BLaER1 (cell line): ENCODE results near the gene ZMYM4.
"Not testable (repeated sequence)": the region's sequence is repeated elsewhere in the genome, so short reads cannot be mapped to it uniquely, and the experiment has no call there.

ENCODE experiments used
- H3K27ac ChIP-seq: shearing (Covaris generic); formaldehyde crosslinking; 2 replicates; pipeline ENCODE4 v1.8.1; 2022
- H3K27me3 ChIP-seq: shearing (Covaris generic); formaldehyde crosslinking; 2 replicates; pipeline ENCODE4 v1.8.1; 2022
- H3K36me3 ChIP-seq: shearing (Covaris generic); formaldehyde crosslinking; 2 replicates; pipeline ENCODE4 v1.8.1; 2022
- H3K4me1 ChIP-seq: shearing (Covaris generic); formaldehyde crosslinking; 2 replicates; pipeline ENCODE4 v1.8.1; 2022
- H3K4me2 ChIP-seq: shearing (Covaris generic); formaldehyde crosslinking; 2 replicates; pipeline ENCODE4 v1.8.1; 2022
- H3K4me3 ChIP-seq: shearing (Covaris generic); formaldehyde crosslinking; 2 replicates; pipeline ENCODE4 v1.8.1; 2022
- H3K9ac ChIP-seq: shearing (Covaris generic); formaldehyde crosslinking; 2 replicates; pipeline ENCODE4 v1.8.1; 2022
- H3K9me3 ChIP-seq: shearing (Covaris generic); formaldehyde crosslinking; 2 replicates; pipeline ENCODE4 v1.8.1; 2022
- H4K20me1 ChIP-seq: shearing (Covaris generic); formaldehyde crosslinking; 2 replicates; pipeline ENCODE4 v1.8.1; 2022
- Cebpa-rat ChIP-seq: shearing (Covaris generic); IDR thresholded peaks from 2 replicates; pipeline ENCODE4 v1.8.1; 2022

The ZMYM4 gene

GRCh38 chr1:35359995-35360394 lies 91.5 kb downstream of the ZMYM4 start:
- no peak for TF ChIP-seq Cebpa-rat
- Histone ChIP-seq H3K9me3 (no peaks in the 10 kb centered on the region), H3K4me3 (no peak overlapping the region), H3K27ac (no peak overlapping the region), H3K9ac (no peak overlapping the region), H3K36me3 (peaks cover 58% of the 10 kb centered on the region), H3K4me2 (no peak overlapping the region), H4K20me1 (peaks cover 34% of the 10 kb centered on the region), H3K27me3 (no peaks in the 10 kb centered on the region), H3K4me1 (0 out of 2 replicates have a peak, but pooled peaks cover 11% of the 10 kb centered on the region)

GRCh38 chr1:35361638-35362037 lies 93.1 kb downstream of the ZMYM4 start:
- Histone ChIP-seq H3K4me1 (0 out of 2 replicates have a peak, but pooled peaks cover 11% of the 10 kb centered on the region), H3K4me3 (no peak overlapping the region), H3K27ac (no peak overlapping the region), H3K4me2 (no peak overlapping the region), H4K20me1 (peaks cover 29% of the 10 kb centered on the region), H3K27me3 (no peaks in the 10 kb centered on the region), H3K9me3 (no peaks in the 10 kb centered on the region), H3K36me3 (peaks cover 53% of the 10 kb centered on the region), H3K9ac (no peak overlapping the region)
- no peak for TF ChIP-seq Cebpa-rat

GRCh38 chr1:35364741-35365140 lies 96.2 kb downstream of the ZMYM4 start:
- Histone ChIP-seq H3K27me3 (no peaks in the 10 kb centered on the region), H4K20me1 (peaks cover 8% of the 10 kb centered on the region; the same call in 1 of the 2 replicates), H3K36me3 (peaks cover 50% of the 10 kb centered on the region), H3K9me3 (no peaks in the 10 kb centered on the region), H3K4me1 (peaks cover 12% of the 10 kb centered on the region), H3K27ac (no peak overlapping the region), H3K9ac (no peak overlapping the region), H3K4me2 (no peak overlapping the region), H3K4me3 (no peak overlapping the region)
- no peak for TF ChIP-seq Cebpa-rat

- H3K36me3 ChIP-seq: peaks cover 29% of the 10 kb centered on the region
- H3K4me2 ChIP-seq: no peak overlapping the region
- H3K27me3 ChIP-seq: no peaks in the 10 kb centered on the region
- no peak overlapping the region for H3K9ac ChIP-seq
- H3K9me3 ChIP-seq: no peaks in the 10 kb centered on the region
- peaks cover 23% of the 10 kb centered on the region for H3K4me1 ChIP-seq
- H3K27ac ChIP-seq: no peak overlapping the region
- no peaks in the 10 kb centered on the region for H4K20me1 ChIP-seq
- H3K4me3 ChIP-seq: no peak overlapping the region
- no peak for TF ChIP-seq Cebpa-rat
Measured at GRCh38 chr1:35367914-35368313, 99.4 kb downstream of the ZMYM4 start.

- H4K20me1 ChIP-seq: no peaks in the 10 kb centered on the region
- peaks cover 12% of the 10 kb centered on the region for H3K4me1 ChIP-seq
- H3K27me3 ChIP-seq: no peaks in the 10 kb centered on the region
- TF ChIP-seq Cebpa-rat: no peak
- peak overlapping the region; percentile 73 for H3K27ac ChIP-seq
- H3K9me3 ChIP-seq: no peaks in the 10 kb centered on the region
- H3K4me2 ChIP-seq: peak overlapping the region; percentile 49
- H3K4me3 ChIP-seq: no peak overlapping the region
- peaks cover 28% of the 10 kb centered on the region for H3K36me3 ChIP-seq
- no peak overlapping the region for H3K9ac ChIP-seq
Measured at GRCh38 chr1:35369922-35370671, 101.6 kb downstream of the ZMYM4 start.

GRCh38 chr1:35371506-35371905 lies 103.0 kb downstream of the ZMYM4 start:
- Histone ChIP-seq H4K20me1 (no peaks in the 10 kb centered on the region), H3K9ac (no peak overlapping the region), H3K36me3 (peaks cover 37% of the 10 kb centered on the region), H3K9me3 (no peaks in the 10 kb centered on the region), H3K27ac (no peak overlapping the region), H3K4me2 (no peak overlapping the region), H3K4me3 (no peak overlapping the region), H3K4me1 (peaks cover 12% of the 10 kb centered on the region), H3K27me3 (no peaks in the 10 kb centered on the region)
- no peak for TF ChIP-seq Cebpa-rat

GRCh38 chr1:35377555-35377954 lies 109.0 kb downstream of the ZMYM4 start:
- H4K20me1 ChIP-seq: no peaks in the 10 kb centered on the region

GRCh38 chr1:35379317-35380000 lies 111.0 kb downstream of the ZMYM4 start:
- Histone ChIP-seq H3K27me3 (no peaks in the 10 kb centered on the region), H3K4me3 (no peak overlapping the region), H3K4me1 (no peaks in the 10 kb centered on the region), H3K27ac (no peak overlapping the region), H3K9ac (no peak overlapping the region), H3K9me3 (no peaks in the 10 kb centered on the region), H3K4me2 (no peak overlapping the region), H3K36me3 (peaks cover 36% of the 10 kb centered on the region; the same call in 1 of the 2 replicates), H4K20me1 (no peaks in the 10 kb centered on the region)
- TF ChIP-seq Cebpa-rat: no peak

More at GRCh38 chr1:35377555-35377954, 109.0 kb downstream of the ZMYM4 start:
- TF ChIP-seq Cebpa-rat: no peak
- no peaks in the 10 kb centered on the region for H3K9me3 ChIP-seq
- H3K27me3 ChIP-seq: no peaks in the 10 kb centered on the region
- H3K9ac ChIP-seq: no peak overlapping the region
- no peak overlapping the region for H3K4me3 ChIP-seq
- H3K4me2 ChIP-seq: no peak overlapping the region
- no peak overlapping the region for H3K27ac ChIP-seq
- H3K4me1 ChIP-seq: no peaks in the 10 kb centered on the region
- H3K36me3 ChIP-seq: peaks cover 49% of the 10 kb centered on the region; the same call in 1 of the 2 replicates

- not testable (repeated sequence) for H3K9ac ChIP-seq, H3K4me2 ChIP-seq, H3K27ac ChIP-seq, H3K4me3 ChIP-seq, H3K9me3 ChIP-seq, H3K27me3 ChIP-seq, H4K20me1 ChIP-seq, H3K4me1 ChIP-seq
- peaks cover 41% of the 10 kb centered on the region for H3K36me3 ChIP-seq
Measured at GRCh38 chr1:35380111-35380510, 111.6 kb downstream of the ZMYM4 start.

GRCh38 chr1:35382107-35382506 lies 113.6 kb downstream of the ZMYM4 start:
- H3K4me3 ChIP-seq: no peak overlapping the region
- H3K9me3 ChIP-seq: no peaks in the 10 kb centered on the region
- H3K36me3 ChIP-seq: peaks cover 42% of the 10 kb centered on the region
- H3K27ac ChIP-seq: no peak overlapping the region
- H4K20me1 ChIP-seq: no peaks in the 10 kb centered on the region
- H3K27me3 ChIP-seq: no peaks in the 10 kb centered on the region
- no peaks in the 10 kb centered on the region for H3K4me1 ChIP-seq
- no peak overlapping the region for H3K9ac ChIP-seq
- no peak overlapping the region for H3K4me2 ChIP-seq
- no peak for TF ChIP-seq Cebpa-rat
